GM18505 (cell line): ENCODE results near the gene ZNF24.
A peak's percentile ranks its signal among the peaks of the same experiment; 100 is the strongest.

Experiments used
- ATAC-seq: cut with Tn5 transposase; IDR thresholded peaks from one replicate; pipeline ENCODE4 v1.9.1; 2021; ENCODE audit not compliant: unreplicated experiment
- POLR2A ChIP-seq: IDR thresholded peaks from 4 replicates; pipeline ENCODE4 v1.6.1; 2011; ENCODE audit warnings: borderline replicate concordance; ENCODE audit not compliant: insufficient read depth, insufficient read length; ENCODE audit errors: extremely low read depth

The ZNF24 gene

DNA sequence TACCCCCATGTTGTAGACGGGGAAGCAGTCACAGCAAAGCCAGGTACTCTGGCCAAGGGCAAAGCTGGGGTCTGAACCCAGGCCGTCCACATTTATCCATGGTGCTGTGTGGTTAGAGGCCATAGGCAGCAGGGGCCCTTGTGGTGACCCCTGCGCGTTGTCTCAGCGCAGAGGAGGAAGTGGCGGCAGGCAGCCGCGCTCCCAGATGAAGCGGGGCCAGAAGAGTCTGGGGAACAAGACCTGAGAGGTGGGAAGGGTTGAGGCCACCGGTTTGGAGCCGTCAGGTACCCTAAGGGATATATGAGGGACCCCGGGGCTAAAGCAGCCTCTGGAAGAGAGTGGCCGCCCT lies 32.1 kb upstream of the ZNF24 start:
- ATAC-seq: peak; percentile 52
- no peak for TF ChIP-seq POLR2A

DNA sequence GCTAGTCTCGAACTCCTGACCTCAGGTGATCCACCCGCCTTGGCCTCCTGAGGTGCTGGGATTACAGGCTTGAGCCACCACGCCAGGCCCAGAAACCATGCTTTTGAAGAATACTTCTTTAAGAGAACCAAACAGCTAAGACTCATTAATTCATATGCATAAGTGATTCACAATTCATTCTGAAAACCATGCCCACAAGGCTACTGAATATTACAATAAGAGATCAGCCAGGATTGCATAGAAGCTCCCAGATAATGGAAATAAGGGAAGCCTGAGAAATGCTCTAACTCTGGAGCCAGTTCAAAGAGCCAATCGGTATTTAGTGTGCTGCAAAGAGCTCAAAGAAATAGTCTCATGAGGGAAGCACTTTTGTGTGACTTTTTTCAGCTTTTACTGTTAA lies 30.5 kb upstream of the ZNF24 start:
- no peak for TF ChIP-seq POLR2A
- no peak for ATAC-seq

DNA sequence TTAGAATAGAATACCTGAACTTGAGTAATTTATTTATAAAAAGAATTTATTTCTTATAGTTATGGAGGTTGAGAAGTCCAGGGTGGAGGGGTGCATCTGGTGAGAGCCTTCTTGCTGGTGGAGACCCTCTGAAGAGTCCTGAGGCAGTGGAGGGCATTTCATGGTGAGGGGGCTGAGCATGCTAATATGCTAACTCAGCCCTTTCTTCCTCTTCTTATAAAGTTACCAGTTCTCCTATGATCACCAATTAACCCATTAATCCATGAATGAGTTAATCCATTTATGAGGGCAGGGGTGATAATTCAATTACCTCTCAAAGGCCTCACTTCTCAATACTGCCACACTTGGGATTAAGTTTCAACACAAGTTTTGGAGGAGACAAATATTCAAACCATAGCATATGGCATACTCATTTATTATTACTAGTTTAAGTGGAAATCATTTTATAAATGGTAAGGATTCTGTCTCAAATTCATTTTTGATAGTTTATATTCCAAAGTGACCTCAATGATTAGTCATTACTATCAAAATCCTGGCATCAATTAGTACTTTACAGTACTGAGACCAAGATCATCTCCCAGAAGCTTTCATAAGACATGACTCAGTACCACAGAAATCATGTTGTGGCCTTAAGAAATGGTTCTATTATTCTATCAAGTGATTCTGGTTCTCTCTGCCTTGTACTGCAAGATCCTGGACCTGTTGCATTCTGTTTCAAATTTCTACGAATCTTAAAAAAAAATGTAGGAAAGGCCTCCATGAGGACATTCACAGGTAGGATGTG lies 27.4 kb upstream of the ZNF24 start:
- no peak for ATAC-seq
- no peak for TF ChIP-seq POLR2A

DNA sequence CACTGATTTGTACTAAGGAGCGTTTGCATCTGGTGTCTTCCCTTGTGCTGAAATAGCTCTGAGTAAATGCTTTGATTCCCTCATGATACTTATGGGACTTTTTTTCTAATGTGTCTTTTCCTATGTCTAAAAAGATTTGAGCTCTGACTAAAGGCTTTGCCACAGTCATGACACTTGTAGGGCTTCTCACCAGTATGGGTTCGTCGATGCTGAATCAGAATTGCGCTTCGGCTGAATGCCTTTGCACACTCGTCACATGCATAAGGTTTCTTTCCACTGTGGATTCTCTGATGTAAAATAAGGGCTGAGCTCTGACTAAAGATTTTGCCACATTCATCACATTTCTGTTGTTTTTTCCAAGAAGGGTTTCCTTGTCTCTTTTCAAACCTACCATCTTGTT lies 24.9 kb upstream of the ZNF24 start:
- no peak for TF ChIP-seq POLR2A
- no peak for ATAC-seq

DNA sequence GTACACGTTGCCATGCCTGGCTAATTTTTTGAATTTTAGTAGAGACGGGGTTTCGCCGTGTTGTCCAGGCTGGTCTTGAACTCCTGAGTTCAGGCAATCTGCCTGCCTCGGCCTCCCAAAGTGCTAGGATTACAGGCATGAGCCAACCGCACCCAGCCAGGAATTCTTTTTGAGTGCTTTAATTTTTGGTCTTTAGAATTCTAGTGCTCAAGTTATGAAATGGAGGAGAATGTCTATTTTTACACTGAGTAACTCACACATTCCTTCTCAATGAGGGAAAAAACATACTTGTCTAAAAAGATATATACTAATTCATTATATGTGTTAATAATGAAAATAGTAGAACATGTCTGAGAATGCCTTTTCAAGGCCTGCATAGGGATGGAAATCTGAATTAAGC lies 24.4 kb upstream of the ZNF24 start:
- no peak for ATAC-seq
- no peak for TF ChIP-seq POLR2A

DNA sequence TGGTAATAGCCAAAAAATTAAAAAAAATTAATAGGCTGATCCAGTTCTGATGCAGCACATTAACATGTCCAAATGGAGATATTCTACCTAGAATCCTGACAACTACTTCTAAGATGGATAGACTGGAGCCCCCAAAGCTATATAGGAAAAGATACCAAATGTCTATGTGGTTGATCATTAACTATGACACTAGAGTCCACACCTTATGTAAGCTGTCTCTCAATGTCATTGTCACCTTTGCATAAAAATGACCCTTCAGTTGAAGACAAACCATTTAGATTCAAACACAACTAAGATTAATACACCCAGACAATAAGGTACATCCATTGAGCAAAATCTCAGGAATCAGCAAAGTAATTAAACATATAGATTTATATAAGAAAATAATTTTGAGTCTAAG lies 18.3 kb upstream of the ZNF24 start:
- TF ChIP-seq POLR2A: no peak
- no peak for ATAC-seq

GRCh38 chr18:35361570-35362321 lies 17.5 kb upstream of the ZNF24 start:
- no peak for TF ChIP-seq POLR2A
- no peak for ATAC-seq

DNA sequence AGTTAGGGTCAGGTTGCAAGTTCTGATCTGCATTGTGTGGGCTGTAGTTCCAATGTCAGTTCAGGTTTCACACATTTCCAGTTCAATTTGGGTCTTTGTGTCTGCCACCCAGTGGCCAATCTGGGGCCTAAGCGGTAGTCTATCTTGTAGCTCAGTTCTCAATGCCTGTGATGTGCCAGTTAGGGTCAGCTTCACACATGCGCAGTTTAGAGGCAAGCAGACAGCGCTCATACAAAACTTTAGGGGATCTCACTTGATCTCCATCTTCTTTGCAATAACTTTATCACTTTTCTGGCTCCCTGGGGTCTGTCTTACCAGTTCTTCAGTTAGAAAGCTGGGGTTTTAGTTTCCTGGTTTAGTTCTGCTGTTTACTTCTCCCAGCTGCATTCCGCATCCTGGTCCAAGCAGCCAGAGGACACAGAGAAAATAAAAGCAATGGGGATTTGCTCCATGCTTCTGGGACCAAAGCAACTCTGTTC lies 11.0 kb upstream of the ZNF24 start:
- peak; percentile 90 for ATAC-seq
- TF ChIP-seq POLR2A: no peak

GRCh38 chr18:35352778-35353177 lies 8.6 kb upstream of the ZNF24 start:
- no peak for ATAC-seq
- no peak for TF ChIP-seq POLR2A

- no peak for ATAC-seq
- no peak for TF ChIP-seq POLR2A
These were observed 8.1 kb upstream of the ZNF24 start for GRCh38 chr18:35352283-35352682.

GRCh38 chr18:35348001-35348400 lies 3.8 kb upstream of the ZNF24 start:
- no peak for TF ChIP-seq POLR2A
- no peak for ATAC-seq

DNA sequence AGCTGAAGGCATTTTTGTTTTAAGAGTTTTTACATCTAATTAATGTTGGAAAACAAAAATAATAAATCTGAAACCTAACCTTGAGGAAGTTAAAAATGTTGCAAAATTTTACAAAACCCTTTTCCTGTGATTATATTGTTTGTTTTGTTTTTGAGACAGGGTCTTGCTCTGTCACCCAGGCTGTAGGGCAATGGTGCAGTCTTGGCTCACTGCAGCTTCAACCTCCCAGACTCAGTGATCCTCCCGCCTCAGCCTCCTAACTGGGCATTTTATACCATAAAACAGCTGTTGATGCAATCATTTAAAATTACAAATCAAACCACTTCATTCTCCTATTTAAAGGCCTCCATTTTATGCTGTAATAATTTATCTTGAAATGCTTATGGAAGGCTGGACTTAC lies 1.7 kb upstream of the ZNF24 start:
- no peak for TF ChIP-seq POLR2A
- no peak for ATAC-seq

DNA sequence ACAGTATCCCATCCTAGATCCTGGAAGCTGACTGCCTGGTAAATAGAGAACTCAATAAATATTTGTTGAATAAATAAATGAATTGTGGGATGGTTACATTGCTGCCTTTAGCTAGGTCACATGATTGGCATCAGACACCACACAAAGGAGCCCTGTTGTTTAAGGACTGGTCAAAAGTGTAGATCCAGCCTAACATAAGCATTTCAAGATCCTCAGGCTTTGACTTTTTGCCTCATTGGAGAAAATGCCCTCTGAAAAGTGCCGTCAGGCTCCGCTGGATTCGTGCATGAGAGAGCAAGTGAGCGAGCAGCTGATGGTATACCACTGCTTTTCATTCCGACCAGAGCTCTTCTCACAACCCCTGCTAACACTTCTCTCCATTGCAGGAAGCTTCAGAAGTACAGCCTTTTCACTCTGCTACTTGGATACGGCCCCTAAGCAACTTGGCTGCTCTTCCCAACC lies 1.3 kb upstream of the ZNF24 start:
- no peak for ATAC-seq
- no peak for TF ChIP-seq POLR2A
